HUES6 (cell line): ENCODE data around the gene OR2B2.
A peak's percentile ranks its signal among the peaks of the same experiment; 100 is the strongest.

ENCODE experiments used
- H3K27ac ChIP-seq: 2 replicates; pipeline ENCODE4 v1.7.0; 2013; ENCODE audit warnings: low read depth, mild to moderate bottlenecking, low read length, inconsistent platforms
- H3K27me3 ChIP-seq: 2 replicates; pipeline ENCODE4 v1.6.1; 2013; ENCODE audit warnings: low read length; ENCODE audit not compliant: control insufficient read depth, insufficient read depth
- H3K36me3 ChIP-seq: 2 replicates; pipeline ENCODE4 v1.6.1; 2013; ENCODE audit warnings: low read length; ENCODE audit not compliant: control insufficient read depth, insufficient read depth
- H3K4me1 ChIP-seq: 2 replicates; pipeline ENCODE4 v1.6.1; 2013; ENCODE audit warnings: low read length; ENCODE audit not compliant: control insufficient read depth, insufficient read depth
- H3K4me3 ChIP-seq: 2 replicates; pipeline ENCODE4 v1.5.1; 2013; ENCODE audit warnings: low read depth, low read length
- H3K9ac ChIP-seq: one replicate; pipeline ENCODE4 v1.6.1; 2013; ENCODE audit warnings: mild to moderate bottlenecking, low read length
- H3K9me3 ChIP-seq: 2 replicates; pipeline ENCODE4 v1.6.1; 2013; ENCODE audit warnings: low read depth, low read length; ENCODE audit not compliant: control insufficient read depth, insufficient read depth

OR2B2 gene

GRCh38 chr6:27865850-27866356, 46.3 kb downstream of the OR2B2 start:
- Histone ChIP-seq H3K4me1 (peaks cover 24% of the 10 kb centered on the region), H3K9me3 (no peaks in the 10 kb centered on the region), H3K9ac (peak overlapping the region; percentile 96), H3K4me3 (peak overlapping the region; percentile 74), H3K36me3 (no peaks in the 10 kb centered on the region), H3K27me3 (no peaks in the 10 kb centered on the region), H3K27ac (peak overlapping the region; percentile 99)

GRCh38 chr6:27864906-27865849, 47.0 kb downstream of the OR2B2 start:
- Histone ChIP-seq H3K4me3 (peak overlapping the region; percentile 74), H3K9ac (peak overlapping the region; percentile 96), H3K27ac (peak overlapping the region; percentile 99), H3K27me3 (no peaks in the 10 kb centered on the region), H3K36me3 (no peaks in the 10 kb centered on the region), H3K4me1 (peaks cover 18% of the 10 kb centered on the region), H3K9me3 (no peaks in the 10 kb centered on the region)

GRCh38 chr6:27863962-27864905, 48.0 kb downstream of the OR2B2 start:
- H3K4me1 ChIP-seq = peaks cover 18% of the 10 kb centered on the region

GRCh38 chr6:27862396-27863066, 49.7 kb downstream of the OR2B2 start:
- no peaks in the 10 kb centered on the region for H3K27me3 ChIP-seq
- no peak overlapping the region for H3K9ac ChIP-seq
- no peaks in the 10 kb centered on the region for H3K36me3 ChIP-seq
- no peak overlapping the region for H3K27ac ChIP-seq
- no peaks in the 10 kb centered on the region for H3K9me3 ChIP-seq
- no peak overlapping the region for H3K4me3 ChIP-seq
- H3K4me1 ChIP-seq = peaks cover 8% of the 10 kb centered on the region; the same call in 1 of the 2 replicates

More at GRCh38 chr6:27863962-27864905, 48.0 kb downstream of the OR2B2 start:
- Histone ChIP-seq H3K9ac (peak overlapping the region; percentile 96), H3K27me3 (no peaks in the 10 kb centered on the region), H3K27ac (peak overlapping the region; percentile 77), H3K36me3 (no peaks in the 10 kb centered on the region), H3K9me3 (no peaks in the 10 kb centered on the region), H3K4me3 (peak overlapping the region; percentile 74)

GRCh38 chr6:27861861-27862260, 50.3 kb downstream of the OR2B2 start:
- Histone ChIP-seq H3K9ac (no peak overlapping the region), H3K36me3 (no peaks in the 10 kb centered on the region), H3K4me1 (peaks cover 7% of the 10 kb centered on the region; the same call in 1 of the 2 replicates), H3K9me3 (no peaks in the 10 kb centered on the region), H3K4me3 (no peak overlapping the region), H3K27ac (no peak overlapping the region), H3K27me3 (no peaks in the 10 kb centered on the region)

- Histone ChIP-seq H3K27me3 (no peaks in the 10 kb centered on the region), H3K4me1 (peaks cover 7% of the 10 kb centered on the region; the same call in 1 of the 2 replicates), H3K4me3 (no peak overlapping the region), H3K27ac (no peak overlapping the region), H3K36me3 (no peaks in the 10 kb centered on the region), H3K9me3 (no peaks in the 10 kb centered on the region), H3K9ac (no peak overlapping the region)
These were observed 50.8 kb downstream of the OR2B2 start for GRCh38 chr6:27861276-27861840.
